CD8-positive, alpha-beta memory T cell (primary cell): ENCODE data around the gene EYA2. TPM values are rescaled to one million over a fixed set of nuclear protein-coding genes. Genes with fewer than 3 reads are reported as not detected.

Experiments used
- CTCF ChIA-PET: fragments of 350-600 bp; sonication (Branson Sonifier 250); formaldehyde crosslinking; loops from one replicate; lab custom pipeline; 2021; ENCODE audit warnings: antibody characterized with exemption; lab: Charles Lee
- POLR2A ChIA-PET: fragments of 350-600 bp; sonication (Branson Sonifier 250); formaldehyde crosslinking; loops from one replicate; lab custom pipeline; 2021; ENCODE audit warnings: antibody characterized with exemption; lab: Charles Lee
- DNase-seq, 5 donors: peaks; one replicate each; pipeline versions ENCODE4 v3.0.0 to v3.0.0-alpha.2; 2020 to 2022; ENCODE audit warnings: mixed read lengths in 1 of 5
- H3K27ac ChIP-seq: one replicate; pipeline ENCODE4 v1.7.0; 2013; ENCODE audit warnings: low read depth, mild to moderate bottlenecking, low read length, moderate library complexity
- H3K27me3 ChIP-seq: 2 replicates; pipeline ENCODE4 v1.7.0; 2013; ENCODE audit warnings: low read length, mild to moderate bottlenecking; ENCODE audit not compliant: insufficient read depth, poor library complexity, severe bottlenecking
- H3K36me3 ChIP-seq: 2 replicates; pipeline ENCODE4 v1.7.0; 2013; ENCODE audit warnings: mild to moderate bottlenecking, low read length, moderate library complexity; ENCODE audit not compliant: insufficient read depth
- H3K4me1 ChIP-seq: 2 replicates; pipeline ENCODE4 v1.7.0; 2013; ENCODE audit warnings: mild to moderate bottlenecking, low read length, moderate library complexity; ENCODE audit not compliant: insufficient read depth
- H3K4me3 ChIP-seq: 2 replicates; pipeline ENCODE4 v1.7.0; 2013; ENCODE audit warnings: mild to moderate bottlenecking, low read length
- H3K9me3 ChIP-seq: 2 replicates; pipeline ENCODE4 v1.7.0; 2013; ENCODE audit warnings: mild to moderate bottlenecking, low read length
- H3K27ac Mint-ChIP-seq, 8 donors: one replicate each; pipeline ENCODE4 v1.8.0; 2020 to 2021; ENCODE audit warnings: mixed read lengths in 8 of 8, mild to moderate bottlenecking in 6 of 8, inconsistent platforms in 3 of 8, moderate library complexity in 3 of 8
- H3K27me3 Mint-ChIP-seq, 2 donors: one replicate each; pipeline ENCODE4 v1.8.0; 2020 to 2021; ENCODE audit warnings: mixed read lengths in 2 of 2, mild to moderate bottlenecking in 1 of 2, moderate library complexity in 1 of 2
- H3K36me3 Mint-ChIP-seq, 3 donors: one replicate each; pipeline ENCODE4 v1.8.0; 2020 to 2021; ENCODE audit warnings: mixed read lengths in 3 of 3, inconsistent platforms in 1 of 3, mild to moderate bottlenecking in 1 of 3
- H3K4me1 Mint-ChIP-seq, 3 donors: one replicate each; pipeline ENCODE4 v1.8.0; 2020 to 2021; ENCODE audit warnings: mixed read lengths in 3 of 3, inconsistent platforms in 1 of 3, mild to moderate bottlenecking in 1 of 3
- H3K4me3 Mint-ChIP-seq, 7 donors: one replicate each; pipeline ENCODE4 v1.8.0; 2020 to 2021; ENCODE audit warnings: mixed read lengths in 7 of 7, mild to moderate bottlenecking in 6 of 7, moderate library complexity in 4 of 7, inconsistent platforms in 2 of 7
- H3K9me3 Mint-ChIP-seq, 5 donors: one replicate each; pipeline ENCODE4 v1.8.0; 2020 to 2022; ENCODE audit warnings: mixed read lengths in 5 of 5, mild to moderate bottlenecking in 3 of 5, moderate library complexity in 2 of 5, inconsistent platforms in 1 of 5
- polyA plus RNA-seq: library from polyadenylated mRNA; unstranded; fragments of 300-500 nt; fragmentation: Illumina TruSeq; gene quantifications from one replicate; pipeline ENCODE4 v1.2.3, GENCODE V29; 2021
- total RNA-seq, 2 experiments: library from RNA; stranded (reverse); gene quantifications; one replicate each; pipeline ENCODE4 v1.2.3, GENCODE V29; 2021

EYA2 gene
- total and polyA plus RNA-seq, 3 experiments from 2014 or later, result not detected

DNA sequence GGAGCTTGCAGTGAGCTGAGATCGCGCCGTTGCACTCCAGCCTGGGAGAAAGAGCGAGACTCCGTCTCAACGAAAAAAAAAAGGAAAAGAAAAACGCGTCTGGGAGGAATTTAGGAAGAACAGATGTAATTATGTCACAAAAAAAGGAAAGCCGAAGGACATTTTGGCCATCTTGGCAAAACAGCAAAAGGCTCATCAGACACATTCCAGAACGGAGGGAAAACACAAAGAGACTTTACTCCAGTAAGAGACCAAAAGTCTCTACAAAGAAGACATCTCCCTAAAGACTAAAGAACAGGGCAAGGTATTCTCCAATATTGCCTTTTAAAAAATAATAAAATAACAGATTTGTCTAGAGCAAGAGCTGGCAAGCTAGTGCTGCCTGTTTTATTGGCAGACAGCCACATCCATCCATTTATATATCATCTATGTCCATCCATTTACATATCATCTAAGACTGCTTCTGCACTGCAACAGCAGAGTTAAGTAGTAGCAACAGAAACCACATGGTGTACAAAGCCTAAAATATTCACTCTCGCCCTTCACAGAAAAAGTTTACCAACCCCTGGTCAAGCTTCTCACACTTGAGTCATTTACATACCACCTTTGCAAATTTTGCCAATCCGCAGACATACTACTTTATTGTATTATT, 328.0 kb downstream of the EYA2 start:
- peaks cover 6 to 82% (median 44%) of the 10 kb centered on the region in 3 donors for H3K36me3 Mint-ChIP-seq
- H3K9me3 Mint-ChIP-seq, result no peaks in the 10 kb centered on the region
- Histone ChIP-seq H3K27me3 (no peaks in the 10 kb centered on the region), H3K27ac (no peak overlapping the region), H3K4me3 (no peak overlapping the region), H3K36me3 (peaks cover 45% of the 10 kb centered on the region), H3K9me3 (no peaks in the 10 kb centered on the region), H3K4me1 (no peaks in the 10 kb centered on the region)
- DNase-seq, result no peak
- H3K4me1 Mint-ChIP-seq, result peaks cover 0 to 9% (median 3%) of the 10 kb centered on the region in 3 donors
- ChIA-PET POLR2A (interaction anchor here (0.6 kb wide), 1 partner anchor 283 kb away, joined by 3 read pairs; no protein-coding TSS in a partner anchor), CTCF (interaction anchor here (1.4 kb wide), 1 partner anchor 9 kb away, joined by 4 read pairs; no protein-coding TSS in a partner anchor)
- H3K27me3 Mint-ChIP-seq, result no peaks in the 10 kb centered on the region
- H3K27ac Mint-ChIP-seq, result peak overlapping the region in 5 of 8 donors; percentile 16 to 62 (median 20)
- H3K4me3 Mint-ChIP-seq, result no peak overlapping the region

- peaks cover 0 to 9% (median 3%) of the 10 kb centered on the region in 3 donors for H3K4me1 Mint-ChIP-seq
- CTCF ChIA-PET, result interaction anchor here (0.7 kb wide), 1 partner anchor 160 kb away, joined by 3 read pairs; no protein-coding TSS in a partner anchor
- Histone ChIP-seq H3K4me1 (no peaks in the 10 kb centered on the region), H3K27me3 (no peaks in the 10 kb centered on the region), H3K9me3 (no peaks in the 10 kb centered on the region), H3K27ac (no peak overlapping the region), H3K36me3 (peaks cover 49% of the 10 kb centered on the region), H3K4me3 (no peak overlapping the region)
- no peaks in the 10 kb centered on the region for H3K27me3 Mint-ChIP-seq
- no peaks in the 10 kb centered on the region for H3K9me3 Mint-ChIP-seq
- no peak for DNase-seq
- H3K36me3 Mint-ChIP-seq, result peaks cover 6 to 81% (median 40%) of the 10 kb centered on the region in 3 donors
- POLR2A ChIA-PET, result interaction anchor here (0.5 to 0.6 kb wide), 2 partner anchors 11 to 238 kb away, joined by 3 to 7 read pairs; no protein-coding TSS in a partner anchor
- no peak overlapping the region for H3K4me3 Mint-ChIP-seq
- peak overlapping the region in 1 of 8 donors; percentile 76 for H3K27ac Mint-ChIP-seq
Observed at GRCh38 chr20:47223896-47224295, 329.3 kb downstream of the EYA2 start.

DNA sequence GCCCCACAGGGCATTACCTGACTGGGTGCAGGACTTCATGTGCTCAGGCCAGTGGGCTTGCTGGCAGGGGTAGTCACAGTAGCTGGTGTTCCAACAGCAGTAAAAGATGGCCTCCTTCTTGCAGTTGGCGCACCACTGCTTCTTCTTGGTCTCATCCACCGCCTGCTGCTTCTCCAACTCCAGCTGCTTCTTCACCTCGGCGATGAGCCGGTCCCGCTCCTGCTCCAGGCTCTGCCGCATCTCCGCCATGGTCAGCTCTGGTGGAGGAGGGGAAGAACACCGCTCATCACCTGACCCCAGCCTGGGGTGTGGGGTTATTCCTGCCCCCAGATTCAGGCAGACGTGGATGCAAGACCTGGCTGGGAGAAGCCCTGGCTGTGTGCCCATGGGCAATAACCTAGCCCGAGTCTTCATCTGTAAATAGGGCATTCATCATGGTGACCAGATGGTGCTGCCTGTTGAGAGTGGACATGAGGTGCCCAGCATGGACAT, 329.7 kb downstream of the EYA2 start:
- peaks cover 53% of the 10 kb centered on the region for H3K36me3 ChIP-seq
- no peaks in the 10 kb centered on the region for H3K9me3 ChIP-seq
- ChIA-PET POLR2A (no interaction called here), CTCF (no interaction called here)
- Mint-ChIP-seq H3K4me1 (peaks cover 0 to 9% (median 3%) of the 10 kb centered on the region in 3 donors), H3K27ac (peak overlapping the region in 2 of 8 donors; percentile 72 to 89), H3K9me3 (no peaks in the 10 kb centered on the region), H3K36me3 (peaks cover 6 to 86% (median 40%) of the 10 kb centered on the region in 3 donors), H3K4me3 (no peak overlapping the region), H3K27me3 (no peaks in the 10 kb centered on the region)
- no peak overlapping the region for H3K27ac ChIP-seq
- no peak for DNase-seq
- H3K4me3 ChIP-seq, result no peak overlapping the region
- H3K27me3 ChIP-seq, result no peaks in the 10 kb centered on the region
- H3K4me1 ChIP-seq, result no peaks in the 10 kb centered on the region

- ChIA-PET CTCF (no interaction called here), POLR2A (no interaction called here)
- Mint-ChIP-seq H3K9me3 (no peaks in the 10 kb centered on the region), H3K4me3 (no peak overlapping the region), H3K4me1 (peaks cover 0 to 9% (median 3%) of the 10 kb centered on the region in 3 donors), H3K27ac (peak overlapping the region in 2 of 8 donors; percentile 72 to 89), H3K36me3 (peaks cover 11 to 86% (median 38%) of the 10 kb centered on the region in 3 donors), H3K27me3 (no peaks in the 10 kb centered on the region)
- Histone ChIP-seq H3K4me3 (no peak overlapping the region), H3K36me3 (peaks cover 54% of the 10 kb centered on the region), H3K4me1 (no peaks in the 10 kb centered on the region), H3K27ac (no peak overlapping the region), H3K27me3 (no peaks in the 10 kb centered on the region), H3K9me3 (no peaks in the 10 kb centered on the region)
- DNase-seq, result no peak
Observed at GRCh38 chr20:47224857-47225256, 330.2 kb downstream of the EYA2 start.

- no peaks in the 10 kb centered on the region for H3K9me3 Mint-ChIP-seq
- H3K4me3 Mint-ChIP-seq, result no peak overlapping the region
- no peak overlapping the region for H3K27ac ChIP-seq
- H3K4me3 ChIP-seq, result no peak overlapping the region
- no peak for DNase-seq
- CTCF ChIA-PET, result no interaction called here
- H3K27me3 Mint-ChIP-seq, result no peaks in the 10 kb centered on the region
- peaks cover 11 to 83% (median 36%) of the 10 kb centered on the region in 3 donors for H3K36me3 Mint-ChIP-seq
- H3K36me3 ChIP-seq, result peaks cover 51% of the 10 kb centered on the region
- no peaks in the 10 kb centered on the region for H3K4me1 ChIP-seq
- H3K4me1 Mint-ChIP-seq, result peaks cover 0 to 9% (median 1%) of the 10 kb centered on the region in 3 donors
- H3K9me3 ChIP-seq, result no peaks in the 10 kb centered on the region
- H3K27ac Mint-ChIP-seq, result peak overlapping the region in 1 of 8 donors; percentile 70
- H3K27me3 ChIP-seq, result no peaks in the 10 kb centered on the region
- POLR2A ChIA-PET, result no interaction called here
Observed at GRCh38 chr20:47225458-47225857, 330.8 kb downstream of the EYA2 start.

DNA sequence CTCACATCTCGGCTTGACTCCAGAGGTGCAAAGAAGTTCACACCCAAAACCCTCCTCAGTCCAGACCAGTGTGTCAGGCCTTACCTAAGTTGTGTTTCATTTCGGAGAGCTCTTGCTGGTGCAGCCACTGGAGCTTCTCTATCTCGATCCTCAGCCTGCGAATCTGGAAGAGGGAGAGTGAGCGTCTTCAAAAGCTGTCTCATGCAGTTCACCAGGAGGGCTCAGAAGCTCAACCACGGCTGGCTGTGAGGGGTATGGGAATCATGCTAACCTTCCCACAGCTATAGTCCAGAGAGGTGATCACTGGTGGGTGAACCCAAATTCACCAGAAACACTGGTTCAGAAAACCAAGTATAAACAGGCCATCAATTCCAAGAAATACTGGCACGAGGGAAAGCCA, 332.5 kb downstream of the EYA2 start:
- Histone ChIP-seq H3K4me1 (no peaks in the 10 kb centered on the region), H3K27ac (no peak overlapping the region), H3K36me3 (peaks cover 50% of the 10 kb centered on the region), H3K27me3 (no peaks in the 10 kb centered on the region), H3K4me3 (no peak overlapping the region), H3K9me3 (no peaks in the 10 kb centered on the region)
- Mint-ChIP-seq H3K27me3 (no peaks in the 10 kb centered on the region), H3K9me3 (no peaks in the 10 kb centered on the region), H3K4me3 (no peak overlapping the region), H3K36me3 (peaks cover 11 to 83% (median 32%) of the 10 kb centered on the region in 3 donors), H3K4me1 (peaks cover 0 to 5% (median 1%) of the 10 kb centered on the region in 3 donors), H3K27ac (peak overlapping the region in 2 of 8 donors; percentile 14 to 71)
- no peak for DNase-seq
- ChIA-PET POLR2A (no interaction called here), CTCF (interaction anchor here (2.8 kb wide), 1 partner anchor 156 kb away, joined by 9 read pairs; no protein-coding TSS in a partner anchor)

- no peaks in the 10 kb centered on the region for H3K9me3 ChIP-seq
- H3K4me3 ChIP-seq, result no peak overlapping the region
- H3K4me1 ChIP-seq, result no peaks in the 10 kb centered on the region
- Mint-ChIP-seq H3K4me3 (no peak overlapping the region), H3K27me3 (no peaks in the 10 kb centered on the region), H3K36me3 (peaks cover 11 to 80% (median 27%) of the 10 kb centered on the region in 3 donors), H3K9me3 (no peaks in the 10 kb centered on the region), H3K27ac (peak overlapping the region in 1 of 8 donors; percentile 17), H3K4me1 (peaks cover 0 to under 1% (median 0%) of the 10 kb centered on the region in 3 donors)
- no peak overlapping the region for H3K27ac ChIP-seq
- POLR2A ChIA-PET, result no interaction called here
- no peaks in the 10 kb centered on the region for H3K27me3 ChIP-seq
- no peak for DNase-seq
- peaks cover 48% of the 10 kb centered on the region for H3K36me3 ChIP-seq
- CTCF ChIA-PET, result interaction anchor here (2.8 kb wide), 1 partner anchor 156 kb away, joined by 9 read pairs; no protein-coding TSS in a partner anchor
Observed at GRCh38 chr20:47227576-47227975, 332.9 kb downstream of the EYA2 start.

DNA sequence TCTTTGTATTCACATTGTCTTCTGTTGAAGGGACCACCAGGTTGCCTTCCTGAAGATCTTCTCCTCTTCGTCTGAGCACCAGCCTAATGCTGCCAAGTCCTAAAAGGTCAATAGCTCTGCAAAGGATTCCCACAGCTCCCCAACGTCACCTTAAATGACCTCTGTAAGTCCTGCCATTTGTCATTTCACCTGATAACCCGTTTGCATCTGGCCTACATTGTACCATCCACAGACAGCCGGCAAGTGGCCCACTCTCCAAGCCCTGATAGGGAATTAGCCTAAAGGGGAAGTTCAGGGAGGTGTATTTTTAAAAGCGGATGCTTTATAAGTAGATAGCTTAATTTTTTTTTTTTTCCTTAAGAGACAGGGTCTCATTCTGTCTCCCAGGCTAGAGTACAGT, 334.0 kb downstream of the EYA2 start:
- H3K36me3 Mint-ChIP-seq, result peaks cover 11 to 84% (median 23%) of the 10 kb centered on the region in 3 donors
- POLR2A ChIA-PET, result no interaction called here
- Histone ChIP-seq H3K27ac (no peak overlapping the region), H3K36me3 (peaks cover 47% of the 10 kb centered on the region), H3K4me1 (no peaks in the 10 kb centered on the region), H3K9me3 (no peaks in the 10 kb centered on the region), H3K27me3 (no peaks in the 10 kb centered on the region), H3K4me3 (no peak overlapping the region)
- no peaks in the 10 kb centered on the region for H3K4me1 Mint-ChIP-seq
- CTCF ChIA-PET, result interaction anchor here (1.7 to 2.8 kb wide), 3 partner anchors 7 to 155 kb away, joined by 3 to 9 read pairs (median 5); no protein-coding TSS in a partner anchor
- peak overlapping the region in 2 of 8 donors; percentile 22 to 60 for H3K27ac Mint-ChIP-seq
- DNase-seq, result no peak
- H3K27me3 Mint-ChIP-seq, result no peaks in the 10 kb centered on the region
- H3K4me3 Mint-ChIP-seq, result no peak overlapping the region
- H3K9me3 Mint-ChIP-seq, result no peaks in the 10 kb centered on the region
